CD4-positive, alpha-beta T cell (primary cell): ENCODE data around the gene TREX2. TPM values are rescaled to one million over a fixed set of nuclear protein-coding genes. Genes with fewer than 3 reads are reported as not detected.

Source experiments
- ATAC-seq: fragments of 200-7000 bp; cut with Tn5 transposase; one replicate; pipeline ENCODE4 v1.10.0; 2022; ENCODE audit warnings: mild to moderate bottlenecking; ENCODE audit not compliant: poor library complexity
- CTCF ChIA-PET: fragments of 350-600 bp; sonication (Branson Sonifier 250); formaldehyde crosslinking; loops from one replicate; lab custom pipeline; 2021; ENCODE audit warnings: antibody characterized with exemption, inconsistent platforms; lab: Charles Lee
- POLR2A ChIA-PET: fragments of 350-600 bp; sonication (Branson Sonifier 250); formaldehyde crosslinking; loops from one replicate; lab custom pipeline; 2021; ENCODE audit warnings: antibody characterized with exemption, inconsistent platforms; lab: Charles Lee
- DNase-seq, 14 experiments: peaks; one replicate each; pipeline ENCODE4 v3.0.0-alpha.2; 2013 to 2020; ENCODE audit warnings: mixed read lengths in 2 of 14
- H3K27ac ChIP-seq, 2 donors: one replicate each; pipeline versions ENCODE4 v1.5.1 to v1.7.0; 2013; ENCODE audit warnings: low read length in 2 of 2, low read depth in 1 of 2, mild to moderate bottlenecking in 1 of 2
- H3K27me3 ChIP-seq, 2 experiments: 1 replicate in 1 of 2; 2 replicates in 1 of 2; pipeline versions ENCODE4 v1.6.1 to v1.7.0; 2013; ENCODE audit warnings: low read length in 2 of 2, control low read depth in 1 of 2, mild to moderate bottlenecking in 1 of 2, moderate library complexity in 1 of 2; ENCODE audit not compliant: insufficient read depth in 2 of 2, control insufficient read depth in 1 of 2
- H3K36me3 ChIP-seq: one replicate; pipeline ENCODE4 v1.6.1; 2013; ENCODE audit warnings: low read length, control low read depth; ENCODE audit not compliant: insufficient read depth
- H3K4me1 ChIP-seq: one replicate; pipeline ENCODE4 v1.6.1; 2013; ENCODE audit warnings: low read length, control low read depth; ENCODE audit not compliant: insufficient read depth
- H3K4me3 ChIP-seq: one replicate; pipeline ENCODE4 v1.5.1; 2013; ENCODE audit warnings: mild to moderate bottlenecking, low read length, moderate library complexity
- H3K9me3 ChIP-seq, 2 experiments: 1 replicate in 1 of 2; 2 replicates in 1 of 2; pipeline versions ENCODE4 v1.6.1 to v1.7.0; 2013; ENCODE audit warnings: low read length in 2 of 2, mild to moderate bottlenecking in 2 of 2, control low read depth in 1 of 2, moderate library complexity in 1 of 2; ENCODE audit not compliant: control insufficient read depth in 1 of 2, insufficient read depth in 1 of 2
- H3K27ac Mint-ChIP-seq: one replicate; pipeline ENCODE4 v1.8.0; 2020; ENCODE audit warnings: mixed read lengths
- H3K27me3 Mint-ChIP-seq: one replicate; pipeline ENCODE4 v1.8.0; 2021; ENCODE audit warnings: mixed read lengths
- H3K36me3 Mint-ChIP-seq: one replicate; pipeline ENCODE4 v1.8.0; 2021; ENCODE audit warnings: low read depth, mixed read lengths
- H3K4me1 Mint-ChIP-seq: one replicate; pipeline ENCODE4 v1.8.0; 2021; ENCODE audit warnings: low read depth, mixed read lengths
- H3K4me3 Mint-ChIP-seq: one replicate; pipeline ENCODE4 v1.8.0; 2020; ENCODE audit warnings: mild to moderate bottlenecking, mixed read lengths
- H3K9me3 Mint-ChIP-seq: one replicate; pipeline ENCODE4 v1.8.0; 2020; ENCODE audit warnings: mixed read lengths
- CTCF ChIP-seq: fragments of 200-600 bp; IDR thresholded peaks from one replicate; pipeline ENCODE4 v1.8.0; 2022; ENCODE audit warnings: antibody characterized with exemption, mild to moderate bottlenecking
- intact Hi-C, 2 experiments: fragments of 100-400 bp; cut with DNase I in 1 of 2; cut with micrococcal nuclease in 1 of 2; formaldehyde crosslinking; loops; one replicate each; pipeline versions ENCODE4 v1.15.1 to v1.9.0; 2023 to 2025; cut with DNase I, micrococcal nuclease
- total RNA-seq, 174 experiments: library from RNA in 2 of 174; stranded (reverse) in 2 of 174; gene quantifications; one replicate each; pipeline ENCODE4 v1.2.3 and lab custom pipeline; 2021 to 2026

Gene TREX2
- total RNA-seq, 2 experiments from 2014 or later, result 1.1 to 1.4 TPM

- no peaks in the 10 kb centered on the region for H3K36me3 ChIP-seq
- no peaks in the 10 kb centered on the region for H3K9me3 Mint-ChIP-seq
- peak overlapping the region; percentile 43 for H3K4me3 ChIP-seq
- H3K9me3 ChIP-seq, result no peaks in the 10 kb centered on the region
- CTCF ChIA-PET, result no interaction called here
- H3K4me3 Mint-ChIP-seq, result no peak overlapping the region
- peaks cover 6% of the 10 kb centered on the region for H3K4me1 Mint-ChIP-seq
- intact Hi-C loops, result loop anchor here in 1 of 2 experiments (5.0 kb wide), 4 partner anchors 123 to 532 kb away; partner anchors contain the start of genes CCNQ and ZNF275
- H3K27me3 Mint-ChIP-seq, result no peaks in the 10 kb centered on the region
- H3K36me3 Mint-ChIP-seq, result no peaks in the 10 kb centered on the region
- TF ChIP-seq CTCF, result no peak
- no peaks in the 10 kb centered on the region for H3K27me3 ChIP-seq
- peak; percentile 16 to 79 (median 49) for DNase-seq
- POLR2A ChIA-PET, result no interaction called here
- H3K4me1 ChIP-seq, result peaks cover 27% of the 10 kb centered on the region
- no peak overlapping the region for H3K27ac Mint-ChIP-seq
- H3K27ac ChIP-seq, result peak overlapping the region in 1 of 2 donors; percentile 41
- ATAC-seq, result no peak
Observed at GRCh38 chrX:153474718-153475117, 28.9 kb upstream of the TREX2 start.

GRCh38 chrX:153474266-153474665 lies 28.4 kb upstream of the TREX2 start:
- H3K36me3 Mint-ChIP-seq, result no peaks in the 10 kb centered on the region
- Histone ChIP-seq H3K4me1 (peaks cover 31% of the 10 kb centered on the region), H3K27me3 (no peaks in the 10 kb centered on the region), H3K4me3 (no peak overlapping the region), H3K27ac (no peak overlapping the region), H3K9me3 (no peaks in the 10 kb centered on the region), H3K36me3 (no peaks in the 10 kb centered on the region)
- ATAC-seq, result no peak
- peaks cover 6% of the 10 kb centered on the region for H3K4me1 Mint-ChIP-seq
- H3K9me3 Mint-ChIP-seq, result no peaks in the 10 kb centered on the region
- no peak for TF ChIP-seq CTCF
- intact Hi-C loops, result loop anchor here in 1 of 2 experiments (5.0 kb wide), 4 partner anchors 123 to 532 kb away; partner anchors contain the start of genes CCNQ and ZNF275
- ChIA-PET POLR2A (no interaction called here), CTCF (no interaction called here)
- peak overlapping the region; percentile 76 for H3K4me3 Mint-ChIP-seq
- no peaks in the 10 kb centered on the region for H3K27me3 Mint-ChIP-seq
- DNase-seq, result peak in 1 of 14 experiments; percentile 28
- H3K27ac Mint-ChIP-seq, result peak overlapping the region; percentile 71

GRCh38 chrX:153473126-153473525 lies 27.3 kb upstream of the TREX2 start:
- intact Hi-C loops, result loop anchor here in 1 of 2 experiments (5.0 kb wide), 4 partner anchors 124 to 531 kb away; partner anchors contain the start of genes CCNQ and ZNF275
- no peaks in the 10 kb centered on the region for H3K9me3 ChIP-seq
- H3K27ac ChIP-seq, result no peak overlapping the region
- H3K4me1 Mint-ChIP-seq, result peaks cover 6% of the 10 kb centered on the region
- ChIA-PET CTCF (interaction anchor here (1.2 kb wide), 1 partner anchor 34 kb away, joined by 3 read pairs; no protein-coding TSS in a partner anchor), POLR2A (no interaction called here)
- H3K36me3 ChIP-seq, result peaks cover 6% of the 10 kb centered on the region
- no peak for ATAC-seq
- peaks cover 40% of the 10 kb centered on the region for H3K4me1 ChIP-seq
- no peak overlapping the region for H3K4me3 Mint-ChIP-seq
- no peaks in the 10 kb centered on the region for H3K9me3 Mint-ChIP-seq
- DNase-seq, result no peak
- H3K36me3 Mint-ChIP-seq, result no peaks in the 10 kb centered on the region
- no peaks in the 10 kb centered on the region for H3K27me3 Mint-ChIP-seq
- H3K27me3 ChIP-seq, result no peaks in the 10 kb centered on the region
- H3K27ac Mint-ChIP-seq, result no peak overlapping the region
- TF ChIP-seq CTCF, result no peak
- no peak overlapping the region for H3K4me3 ChIP-seq
